Bronchial smooth muscle cell (primary cell): ENCODE results near the gene METTL3. TPM values are rescaled to one million over a fixed set of nuclear protein-coding genes. Genes with fewer than 3 reads are reported as not detected.

Source experiments
- total RNA-seq: library from RNA; depleted of rRNA; stranded (reverse); fragments of >200 nt; gene quantifications from 2 replicates; pipeline ENCODE4 v1.2.1, GENCODE V29; 2014

The METTL3 gene
- total RNA-seq = 36.7 and 54.0 TPM in 2 replicates

DNA sequence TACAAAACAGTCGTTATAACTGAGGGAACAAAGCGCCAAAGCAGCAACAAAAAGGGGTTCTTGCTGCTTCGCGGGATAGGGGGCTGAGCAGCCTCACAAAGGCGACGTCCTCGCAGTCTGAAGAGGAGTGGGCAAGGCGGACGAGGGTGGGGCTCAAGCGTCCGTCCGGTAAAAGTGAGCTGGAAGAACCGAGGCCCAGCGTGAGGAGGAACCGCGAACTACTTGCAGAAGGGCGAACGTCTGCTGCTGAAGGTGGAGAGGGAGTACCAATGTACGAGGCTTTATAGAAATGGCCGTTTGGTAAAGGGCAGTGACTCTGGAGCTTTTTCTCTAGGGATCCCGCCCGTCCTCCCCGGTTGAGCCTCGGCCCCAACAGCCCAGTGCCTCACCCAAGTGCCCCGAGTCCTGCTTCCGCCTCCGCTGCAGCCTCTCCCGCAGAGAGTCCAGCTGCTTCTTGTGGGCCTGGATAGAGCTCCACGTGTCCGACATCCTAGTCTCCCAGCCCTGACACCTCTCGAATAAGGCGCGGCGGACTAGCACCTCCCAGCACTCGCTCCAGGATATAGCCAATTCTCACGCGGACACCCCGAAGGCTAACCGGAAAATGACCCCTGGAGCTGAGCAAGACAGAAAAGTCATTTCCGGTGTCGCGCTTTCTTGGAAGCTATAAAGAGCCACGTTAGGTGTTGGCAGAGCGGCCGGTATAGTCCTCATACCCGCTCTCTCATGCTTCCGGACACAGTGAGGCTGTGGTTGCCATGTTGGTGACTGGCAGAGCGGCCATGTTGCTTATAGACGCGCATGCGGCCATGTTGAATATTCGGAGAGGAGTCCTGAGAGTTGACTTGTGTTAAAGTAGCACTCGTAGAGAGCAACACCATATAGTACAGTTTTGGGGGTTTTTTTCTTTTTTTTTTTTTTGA is at the start of gene METTL3:
TSS of gene METTL3 (minus strand) at position 606 of the 923 bp plus-strand sequence. CDS start at position 489, 117 bp downstream.

GRCh38 chr14:21525962-21526671 is 15.0 kb upstream of the METTL3 start, which contains the start of gene SALL2:
SALL2 (minus strand) TSS chr14:21526346; CDS start chr14:21526127, 219 bp downstream.

DNA sequence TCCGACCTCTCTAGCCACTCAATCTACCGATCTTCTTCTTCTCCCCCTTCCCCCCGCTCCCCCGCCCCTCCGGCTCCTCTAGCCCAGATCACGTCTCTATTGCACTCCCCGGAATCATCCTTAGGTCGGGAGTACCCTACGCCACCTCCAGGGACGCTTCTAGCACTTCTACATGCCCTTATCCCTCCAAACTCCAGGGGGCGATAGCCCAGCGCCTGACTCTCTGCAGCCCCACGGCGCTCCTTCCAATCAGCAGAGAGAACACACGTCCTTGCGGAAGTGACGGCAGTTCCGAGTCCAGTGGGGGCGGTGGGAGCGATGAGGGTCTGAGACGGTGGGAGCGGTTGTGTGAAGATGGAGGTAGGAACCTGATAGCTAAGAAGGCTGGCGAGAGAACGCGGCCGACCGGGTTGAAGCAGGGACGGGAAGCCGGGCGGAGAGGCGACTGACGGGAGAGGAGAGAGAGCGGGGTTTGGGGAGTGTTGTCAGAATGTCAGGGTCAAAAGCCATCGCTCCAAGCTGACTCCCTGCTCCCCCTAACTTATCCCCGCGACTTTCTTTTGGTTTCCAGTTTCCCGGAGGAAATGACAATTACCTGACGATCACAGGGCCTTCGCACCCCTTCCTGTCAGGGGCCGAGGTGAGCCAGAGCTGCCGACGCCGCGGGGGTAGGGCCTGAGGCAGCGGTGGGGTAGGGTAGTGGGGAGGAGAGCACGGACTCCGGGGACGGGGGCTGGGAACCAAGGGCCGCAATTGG is 34.0 kb downstream of the METTL3 start, which contains the start of the genes RAB2B and TOX4:
TSS of gene RAB2B (minus strand) at position 35 of the 757 bp plus-strand sequence. CDS start 87 bp downstream, outside the sequence.
TSS of gene TOX4 (plus strand) at position 271 of the 757 bp plus-strand sequence. CDS start at position 355, 84 bp downstream.

GRCh38 chr14:21455912-21456667 is 55.0 kb downstream of the METTL3 start, which contains the start of gene CHD8:
CHD8 (minus strand) TSS chr14:21456123; CDS start chr14:21431643, 24,480 bp downstream.

Other genes starting within 250 kb of the METTL3 start
- gene HNRNPC, start 241.9 kb downstream of the METTL3 start, total RNA-seq = 581 and 824 TPM in 2 replicates
- 0.16 TPM in 1 of 2 replicates, not detected in the other for gene RPGRIP1, start 231.3 kb downstream of the METTL3 start, total RNA-seq
- gene SUPT16H, start 127.3 kb downstream of the METTL3 start, total RNA-seq = 61.8 and 70.7 TPM in 2 replicates
- gene CHD8, start 55.2 kb downstream of the METTL3 start, total RNA-seq = 41.5 and 42.3 TPM in 2 replicates
- 16.9 and 26.6 TPM in 2 replicates for gene RAB2B, start 34.4 kb downstream of the METTL3 start, total RNA-seq
- gene TOX4, start 34.1 kb downstream of the METTL3 start, total RNA-seq = 20.2 and 31.8 TPM in 2 replicates
- gene SALL2, start 15.0 kb upstream of the METTL3 start, total RNA-seq = 2.9 and 3.6 TPM in 2 replicates
- not detected in 2 replicates for gene OR10G3, start 68.7 kb upstream of the METTL3 start, total RNA-seq
- not detected in 2 replicates for gene OR10G2, start 123.6 kb upstream of the METTL3 start, total RNA-seq
- gene OR4E2, start 142.5 kb upstream of the METTL3 start, total RNA-seq = not detected in 2 replicates
- not detected in 2 replicates for gene OR4E1, start 162.5 kb upstream of the METTL3 start, total RNA-seq